Measurements from ENCODE around the gene PRMT7.

PRMT7 gene

GRCh38 chr16:68289202-68289601 is 21.6 kb upstream of the PRMT7 start:
- DNase-seq (ENCODE audit: low read depth) = no peak
- no peak overlapping the region for H3K4me3 ChIP-seq (ENCODE audit: control insufficient read depth, low read depth, low read length)
- TF ChIP-seq CTCF (IDR thresholded peaks at IDR 0.05; ENCODE audit: control insufficient read depth, insufficient read depth, low read depth, low read length, missing control alignments) = no peak

DNA sequence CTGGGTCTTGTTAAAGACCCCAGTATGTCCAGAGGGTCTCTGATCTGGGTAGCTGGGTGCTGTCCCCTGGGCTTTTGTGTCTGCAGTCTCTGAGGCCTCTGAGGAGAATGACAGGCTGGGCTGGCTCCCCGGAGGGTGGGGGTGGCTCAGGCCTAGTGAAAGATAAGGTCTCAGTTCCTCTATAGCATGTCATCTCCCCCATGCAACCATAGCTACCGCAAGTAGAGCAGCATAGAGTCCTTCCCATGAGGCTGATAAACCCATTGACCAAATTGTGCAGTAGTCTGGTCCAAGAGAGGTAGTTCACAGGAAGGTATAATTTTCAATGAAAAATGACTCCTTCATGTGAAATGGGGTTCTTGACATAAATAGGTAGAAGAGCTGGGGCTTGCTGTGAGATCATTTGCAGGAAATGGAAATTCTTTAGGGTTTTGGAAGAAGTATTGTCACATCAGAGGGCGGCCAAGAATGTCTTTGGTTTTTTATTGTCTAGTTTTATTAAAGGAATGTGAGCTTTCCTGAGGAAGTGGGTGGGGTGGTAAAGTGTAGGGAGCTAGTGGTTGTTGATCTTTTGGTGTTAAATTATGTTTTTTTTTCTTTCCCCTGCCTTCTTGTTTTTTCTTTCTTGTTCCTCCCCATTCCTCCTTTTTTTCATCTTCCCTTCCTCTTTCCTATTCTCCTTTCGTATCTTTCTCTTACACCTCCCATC is 21.0 kb upstream of the PRMT7 start:
- no peak for TF ChIP-seq CTCF (IDR thresholded peaks at IDR 0.05; ENCODE audit: control insufficient read depth, insufficient read depth, low read depth, low read length, missing control alignments)
- DNase-seq (ENCODE audit: low read depth) = peak; percentile 23

DNA sequence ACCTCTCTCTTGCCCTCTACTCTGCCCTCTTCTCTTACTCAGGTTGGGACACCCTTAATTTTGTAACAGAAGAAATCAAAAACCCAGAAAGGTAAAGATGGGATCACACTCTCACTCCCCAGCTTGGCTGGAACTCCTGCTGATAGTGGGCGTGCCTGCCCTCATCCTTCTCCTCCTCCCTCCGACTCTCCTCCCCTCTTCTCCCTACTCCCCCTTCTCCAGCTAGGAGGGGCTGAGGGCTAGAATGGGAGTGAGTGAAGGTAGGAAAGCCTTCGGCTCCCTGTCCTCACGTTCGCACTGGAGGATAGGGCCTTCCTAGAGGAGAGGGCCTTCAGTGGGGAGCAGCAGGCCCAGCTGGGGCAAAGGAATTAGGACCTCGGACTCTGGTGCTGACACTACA is 20.4 kb upstream of the PRMT7 start:
- no peak overlapping the region for H3K4me3 ChIP-seq (ENCODE audit: control insufficient read depth, low read depth, low read length)

More for the DNA sequence above, 21.0 kb upstream of the PRMT7 start:
- H3K4me3 ChIP-seq (ENCODE audit: control insufficient read depth, low read depth, low read length) = no peak overlapping the region

DNA sequence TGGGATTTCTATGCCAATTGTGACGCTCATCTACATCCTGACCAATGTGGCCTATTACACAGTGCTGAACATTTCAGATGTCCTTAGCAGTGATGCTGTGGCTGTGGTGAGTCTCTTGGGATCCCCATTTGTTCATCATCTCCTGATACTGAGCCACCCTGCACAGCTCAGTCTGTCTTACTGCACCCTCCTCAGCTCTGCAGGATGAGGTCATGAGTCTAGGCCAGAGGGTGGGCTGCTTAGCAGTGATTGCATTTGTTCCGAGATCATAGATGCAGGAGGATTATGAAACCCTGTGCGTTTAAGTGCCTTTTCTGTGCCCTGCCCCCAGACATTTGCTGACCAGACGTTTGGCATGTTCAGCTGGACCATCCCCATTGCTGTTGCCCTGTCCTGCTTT is 19.6 kb upstream of the PRMT7 start:
- no peak for TF ChIP-seq CTCF (IDR thresholded peaks at IDR 0.05; ENCODE audit: control insufficient read depth, insufficient read depth, low read depth, low read length, missing control alignments)
- H3K4me3 ChIP-seq (ENCODE audit: control insufficient read depth, low read depth, low read length) = no peak overlapping the region
- DNase-seq (ENCODE audit: low read depth) = no peak

More for the DNA sequence above, 20.4 kb upstream of the PRMT7 start:
- no peak for TF ChIP-seq CTCF (IDR thresholded peaks at IDR 0.05; ENCODE audit: control insufficient read depth, insufficient read depth, low read depth, low read length, missing control alignments)
- no peak for DNase-seq (ENCODE audit: low read depth)

DNA sequence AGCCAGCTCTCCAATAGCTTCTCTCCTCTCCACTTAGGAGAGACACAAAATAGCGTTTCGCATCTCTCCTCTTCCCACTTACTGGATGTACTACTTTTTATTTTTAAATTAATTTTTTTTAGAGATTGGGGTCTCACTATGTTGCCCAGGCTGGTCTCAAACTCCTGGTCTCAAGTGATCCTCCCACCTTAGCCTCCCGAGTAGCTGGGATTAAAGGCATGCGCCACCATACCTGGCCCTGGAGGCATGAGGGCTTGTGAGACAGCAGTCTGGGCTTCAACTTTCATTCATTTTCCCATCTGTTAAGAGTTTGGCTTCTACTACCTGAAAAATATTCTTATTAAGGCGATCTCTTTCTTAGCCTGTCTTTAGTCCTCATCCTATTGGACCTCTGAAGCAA is 18.4 kb upstream of the PRMT7 start:
- no peak for DNase-seq (ENCODE audit: low read depth)
- no peak overlapping the region for H3K4me3 ChIP-seq (ENCODE audit: control insufficient read depth, low read depth, low read length)
- no peak for TF ChIP-seq CTCF (IDR thresholded peaks at IDR 0.05; ENCODE audit: control insufficient read depth, insufficient read depth, low read depth, low read length, missing control alignments)

DNA sequence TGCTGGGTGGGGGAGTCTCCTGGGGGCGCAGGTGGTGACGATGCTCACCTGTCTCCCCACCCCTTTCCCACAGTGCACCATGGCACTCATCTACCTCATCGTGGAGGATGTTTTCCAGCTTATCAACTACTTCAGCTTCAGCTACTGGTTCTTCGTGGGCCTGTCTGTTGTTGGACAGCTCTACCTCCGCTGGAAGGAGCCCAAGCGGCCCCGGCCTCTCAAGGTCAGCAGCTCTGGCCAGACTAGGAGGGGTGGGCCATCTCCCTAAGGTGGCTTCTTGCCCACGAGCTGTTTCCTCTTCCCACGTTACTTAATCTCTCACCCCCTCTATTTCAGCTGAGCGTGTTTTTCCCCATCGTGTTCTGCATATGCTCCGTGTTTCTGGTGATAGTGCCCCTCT is 14.5 kb upstream of the PRMT7 start:
- DNase-seq (ENCODE audit: low read depth) = no peak
- H3K4me3 ChIP-seq (ENCODE audit: control insufficient read depth, low read depth, low read length) = no peak overlapping the region
- TF ChIP-seq CTCF (IDR thresholded peaks at IDR 0.05; ENCODE audit: control insufficient read depth, insufficient read depth, low read depth, low read length, missing control alignments) = no peak

All from AG09309 (cell line).